ENCODE results near the gene PLD3. TPM values are rescaled to one million over a fixed set of nuclear protein-coding genes. Genes with fewer than 3 reads are reported as not detected.

PLD3 gene
- 349 and 353 TPM in 2 replicates for total RNA-seq
- long read RNA-seq, partial matches to known transcripts: 29 of 37 reads
- long read RNA-seq, other reads (novel, unspliced or antisense): 8 of 37 reads

DNA sequence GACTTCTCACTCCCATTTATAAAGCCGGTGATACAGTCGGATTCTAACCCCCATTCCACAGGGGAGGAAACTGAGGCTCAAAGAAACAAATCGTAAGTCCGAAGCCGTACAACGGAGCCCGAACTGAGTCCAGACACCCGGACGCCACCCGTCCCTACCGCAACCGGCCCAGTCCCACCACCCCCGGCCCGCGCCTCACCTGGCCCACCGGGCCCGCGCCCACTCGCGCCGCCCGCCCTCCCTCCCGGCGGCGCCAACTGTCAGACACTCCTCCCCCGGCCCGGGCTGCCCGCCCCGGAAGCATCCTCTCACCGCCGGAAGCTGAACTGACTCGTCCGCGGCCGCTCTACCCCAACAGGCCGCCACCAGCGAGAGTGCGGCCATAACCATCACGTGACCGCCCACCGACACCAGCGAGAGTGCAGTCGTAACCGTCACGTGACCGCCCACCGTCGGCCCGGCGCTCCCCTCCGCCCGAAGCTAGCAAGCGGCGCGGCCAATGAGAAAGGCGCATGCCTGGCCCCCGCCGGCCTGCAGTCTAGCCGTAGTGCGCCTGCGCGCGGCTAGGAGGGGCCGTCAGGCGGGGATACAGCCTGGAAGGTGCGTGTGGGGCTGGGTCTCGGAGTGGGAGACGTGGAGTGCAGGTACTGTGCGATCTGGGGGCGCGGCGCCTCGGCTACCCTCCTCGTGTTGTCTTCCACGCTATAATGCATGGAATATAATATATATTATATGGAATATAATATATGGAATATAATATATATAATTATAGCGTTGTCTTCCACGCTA lies at the start of gene PLD3, which contains the start of gene C19orf47:
TSS of gene PLD3 (plus strand) at position 571 of the 789 bp plus-strand sequence. CDS start 17,789 bp downstream, outside the sequence.
TSS of gene C19orf47 (minus strand) at position 273 of the 789 bp plus-strand sequence. CDS start 6,540 bp downstream, outside the sequence.
- TF ChIP-seq CTCF (IDR thresholded peaks at IDR 0.05; ENCODE audit: unreplicated experiment): no peak
- no peaks in the 10 kb centered on the region for H3K36me3 Mint-ChIP-seq (ENCODE audit: insufficient read depth)
- peaks cover 13% of the 10 kb centered on the region for H3K4me1 Mint-ChIP-seq (ENCODE audit: low read depth)
- peak; percentile 98 for DNase-seq (ENCODE audit: low spot score, unreplicated experiment)
- no peaks in the 10 kb centered on the region for H3K9me3 Mint-ChIP-seq (ENCODE audit: low read depth)
- H3K27ac Mint-ChIP-seq: peak within 1 kb of the TSS; percentile 95
- H3K4me3 Mint-ChIP-seq (ENCODE audit: low read depth): peak within 1 kb of the TSS; percentile 91
- no peaks in the 10 kb centered on the region for H3K27me3 Mint-ChIP-seq

DNA sequence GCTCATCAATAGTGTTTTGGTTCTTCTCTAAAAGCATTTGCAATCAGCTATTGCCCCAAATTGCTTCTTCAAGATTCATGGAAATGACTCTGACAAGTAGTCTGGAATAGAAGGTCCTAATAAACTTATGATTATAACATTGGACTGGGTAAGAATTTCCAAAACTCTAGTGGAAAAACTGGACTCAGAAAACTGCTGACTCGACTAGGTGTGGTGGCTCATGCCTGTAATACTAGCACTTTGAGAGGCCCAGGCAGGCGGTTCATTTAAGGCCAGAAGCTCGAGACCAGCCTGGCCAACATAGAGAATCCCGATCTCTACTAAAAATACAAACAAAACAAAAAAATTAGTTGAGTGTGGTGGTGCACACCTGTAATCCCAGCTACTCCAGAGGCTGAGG lies 47.8 kb upstream of the PLD3 start:
- DNase-seq (ENCODE audit: low spot score, unreplicated experiment): no peak
- no peaks in the 10 kb centered on the region for H3K27me3 Mint-ChIP-seq

GRCh38 chr19:40302224-40303011 lies 46.1 kb upstream of the PLD3 start:
- TF ChIP-seq CTCF (IDR thresholded peaks at IDR 0.05; ENCODE audit: unreplicated experiment): no peak
- H3K36me3 Mint-ChIP-seq (ENCODE audit: insufficient read depth): no peaks in the 10 kb centered on the region
- H3K27me3 Mint-ChIP-seq: no peaks in the 10 kb centered on the region
- H3K27ac Mint-ChIP-seq: no peak overlapping the region
- H3K4me3 Mint-ChIP-seq (ENCODE audit: low read depth): no peak overlapping the region
- peaks cover 10% of the 10 kb centered on the region for H3K4me1 Mint-ChIP-seq (ENCODE audit: low read depth)
- no peak for DNase-seq (ENCODE audit: low spot score, unreplicated experiment)
- no peaks in the 10 kb centered on the region for H3K9me3 Mint-ChIP-seq (ENCODE audit: low read depth)

More for the DNA sequence above, 47.8 kb upstream of the PLD3 start:
- H3K4me3 Mint-ChIP-seq (ENCODE audit: low read depth): no peak overlapping the region
- no peaks in the 10 kb centered on the region for H3K36me3 Mint-ChIP-seq (ENCODE audit: insufficient read depth)
- no peaks in the 10 kb centered on the region for H3K9me3 Mint-ChIP-seq (ENCODE audit: low read depth)
- H3K27ac Mint-ChIP-seq: no peak overlapping the region
- H3K4me1 Mint-ChIP-seq (ENCODE audit: low read depth): peaks cover 10% of the 10 kb centered on the region
- TF ChIP-seq CTCF (IDR thresholded peaks at IDR 0.05; ENCODE audit: unreplicated experiment): no peak

DNA sequence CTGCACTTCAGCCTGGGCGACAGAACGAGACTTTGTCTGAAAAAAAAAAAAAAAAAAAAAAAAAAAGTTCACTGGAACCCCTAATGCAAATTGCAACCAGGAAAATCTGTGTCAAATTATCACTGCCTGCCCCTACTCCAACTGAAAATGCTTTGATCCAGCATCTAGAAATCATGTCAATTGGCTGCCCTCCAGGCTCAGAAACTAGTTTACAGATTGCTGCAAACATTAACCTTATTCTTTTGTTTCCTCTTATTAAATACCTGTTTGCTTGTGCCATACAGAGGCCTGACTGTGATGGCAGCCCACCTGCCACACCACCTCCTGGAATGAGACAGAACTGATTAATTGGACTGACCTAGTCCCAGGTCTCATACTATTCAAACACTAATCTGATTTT lies 44.7 kb upstream of the PLD3 start:
- no peak for DNase-seq (ENCODE audit: low spot score, unreplicated experiment)
- H3K27ac Mint-ChIP-seq: peak overlapping the region; percentile 56
- peaks cover 10% of the 10 kb centered on the region for H3K4me1 Mint-ChIP-seq (ENCODE audit: low read depth)
- no peak overlapping the region for H3K4me3 Mint-ChIP-seq (ENCODE audit: low read depth)
- H3K9me3 Mint-ChIP-seq (ENCODE audit: low read depth): no peaks in the 10 kb centered on the region
- H3K36me3 Mint-ChIP-seq (ENCODE audit: insufficient read depth): no peaks in the 10 kb centered on the region
- no peaks in the 10 kb centered on the region for H3K27me3 Mint-ChIP-seq
- TF ChIP-seq CTCF (IDR thresholded peaks at IDR 0.05; ENCODE audit: unreplicated experiment): no peak

- H3K27me3 Mint-ChIP-seq: no peaks in the 10 kb centered on the region
- H3K27ac Mint-ChIP-seq: no peak overlapping the region
- no peak overlapping the region for H3K4me3 Mint-ChIP-seq (ENCODE audit: low read depth)
- peaks cover 10% of the 10 kb centered on the region for H3K4me1 Mint-ChIP-seq (ENCODE audit: low read depth)
- DNase-seq (ENCODE audit: low spot score, unreplicated experiment): no peak
- no peak for TF ChIP-seq CTCF (IDR thresholded peaks at IDR 0.05; ENCODE audit: unreplicated experiment)
- no peaks in the 10 kb centered on the region for H3K9me3 Mint-ChIP-seq (ENCODE audit: low read depth)
- no peaks in the 10 kb centered on the region for H3K36me3 Mint-ChIP-seq (ENCODE audit: insufficient read depth)
Observed at GRCh38 chr19:40304306-40304705, 44.2 kb upstream of the PLD3 start.

All from progenitor cell of endocrine pancreas (in vitro differentiated cells).